GM20431 (cell line): Measurements from ENCODE around the gene KRTAP10-6.
"Not testable (repeated sequence)": the region's sequence is repeated elsewhere in the genome, so short reads cannot be mapped to it uniquely, and the experiment has no call there.

ENCODE experiments used
- in situ Hi-C: fragments of 300-500 bp; cut with MseI, MboI; formaldehyde crosslinking; loops from one replicate; pipeline ENCODE4 v1.15.0; 2020; ENCODE audit warnings: low sequenced_read_pairs; ENCODE audit not compliant: unreplicated experiment

Gene KRTAP10-6

GRCh38 chr21:44580231-44580821, 12.0 kb downstream of the KRTAP10-6 start, which contains the start of gene KRTAP10-5:
Gene KRTAP10-5 (minus strand): TSS chr21:44580604. CDS start chr21:44580578, 26 bp downstream.
- in situ Hi-C loops: not testable (repeated sequence)

GRCh38 chr21:44579833-44580144, 12.5 kb downstream of the KRTAP10-6 start:
- in situ Hi-C loops: no loop called here

GRCh38 chr21:44579056-44579832, 13.1 kb downstream of the KRTAP10-6 start:
- in situ Hi-C loops: no loop called here

- in situ Hi-C loops: no loop called here
These were observed 13.8 kb downstream of the KRTAP10-6 start for GRCh38 chr21:44578371-44579055.

- in situ Hi-C loops: no loop called here
These were observed 16.3 kb downstream of the KRTAP10-6 start for GRCh38 chr21:44576025-44576420.

- in situ Hi-C loops: no loop called here
These were observed 16.8 kb downstream of the KRTAP10-6 start for GRCh38 chr21:44575307-44576024.

- in situ Hi-C loops: no loop called here
These were observed 17.6 kb downstream of the KRTAP10-6 start for GRCh38 chr21:44574457-44575306.

GRCh38 chr21:44573630-44574456, 18.5 kb downstream of the KRTAP10-6 start, which contains the start of gene KRTAP10-4:
Gene KRTAP10-4 (plus strand): TSS chr21:44573729. CDS start chr21:44573759, 30 bp downstream.
- in situ Hi-C loops: not testable (repeated sequence)

- in situ Hi-C loops: no loop called here
These were observed 19.2 kb downstream of the KRTAP10-6 start for GRCh38 chr21:44572959-44573583.

- in situ Hi-C loops: no loop called here
These were observed 20.2 kb downstream of the KRTAP10-6 start for GRCh38 chr21:44571844-44572782.

- in situ Hi-C loops: no loop called here
These were observed 21.0 kb downstream of the KRTAP10-6 start for GRCh38 chr21:44571296-44571695.

- in situ Hi-C loops: no loop called here
These were observed 22.3 kb downstream of the KRTAP10-6 start for GRCh38 chr21:44569861-44570517.

GRCh38 chr21:44568667-44569556, 23.4 kb downstream of the KRTAP10-6 start:
- in situ Hi-C loops: no loop called here

GRCh38 chr21:44568261-44568660, 24.0 kb downstream of the KRTAP10-6 start:
- in situ Hi-C loops: no loop called here

- in situ Hi-C loops: no loop called here
These were observed 24.7 kb downstream of the KRTAP10-6 start for GRCh38 chr21:44567481-44568171.
